Hypothalamus (tissue), 51 donors: ENCODE results near the gene EXOC6B.

ENCODE experiments used
- DNase-seq, 51 donors: peaks; one replicate each; lab custom pipeline; 2025; lab: John Stamatoyannopoulos, UW

EXOC6B gene

GRCh38 chr2:72193723-72194122 lies 632.1 kb downstream of the EXOC6B start:
- DNase-seq, result no peak

DNA sequence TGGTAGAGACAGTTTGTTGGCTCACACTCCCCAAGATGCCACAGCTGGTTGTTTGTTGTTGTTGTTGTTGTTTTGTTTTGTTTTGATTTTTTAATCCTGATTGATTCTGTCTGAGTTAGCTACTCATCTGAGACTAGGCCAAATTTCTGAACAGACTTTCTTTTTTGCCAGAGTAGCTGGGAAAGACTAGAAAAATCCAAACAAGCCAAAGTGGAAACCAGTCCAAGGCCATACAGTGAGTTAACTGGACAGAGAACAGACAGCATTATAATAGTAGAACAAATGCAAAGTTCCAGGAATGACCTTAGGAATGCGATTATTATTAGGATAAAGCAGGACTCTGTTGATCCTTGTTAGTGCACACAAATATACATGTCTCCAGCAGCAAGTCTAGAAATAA lies 634.4 kb downstream of the EXOC6B start:
- DNase-seq, result no peak

GRCh38 chr2:72185206-72185605 lies 640.6 kb downstream of the EXOC6B start:
- DNase-seq, result no peak

GRCh38 chr2:72183466-72183865 lies 642.4 kb downstream of the EXOC6B start:
- no peak for DNase-seq

DNA sequence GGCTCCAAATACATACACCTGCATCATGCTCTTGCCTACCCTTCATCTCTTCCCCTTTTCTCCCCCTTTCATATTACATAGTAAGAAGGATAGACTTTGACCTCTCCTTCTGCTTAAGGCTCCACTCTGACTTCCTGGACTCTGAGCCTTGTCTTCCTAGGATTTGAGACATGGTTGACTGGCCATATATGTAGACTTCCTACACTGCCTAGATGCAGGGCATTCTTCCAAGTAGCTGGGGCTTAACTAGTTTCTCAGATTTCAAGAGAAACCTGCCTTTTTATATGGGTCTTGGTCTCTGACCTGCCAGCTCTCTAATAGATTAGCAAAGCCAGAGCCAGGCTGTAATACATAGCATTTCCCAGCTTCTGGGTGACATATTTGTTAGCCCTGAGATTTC lies 642.8 kb downstream of the EXOC6B start:
- no peak for DNase-seq

GRCh38 chr2:72182547-72182946 lies 643.3 kb downstream of the EXOC6B start:
- DNase-seq, result no peak

DNA sequence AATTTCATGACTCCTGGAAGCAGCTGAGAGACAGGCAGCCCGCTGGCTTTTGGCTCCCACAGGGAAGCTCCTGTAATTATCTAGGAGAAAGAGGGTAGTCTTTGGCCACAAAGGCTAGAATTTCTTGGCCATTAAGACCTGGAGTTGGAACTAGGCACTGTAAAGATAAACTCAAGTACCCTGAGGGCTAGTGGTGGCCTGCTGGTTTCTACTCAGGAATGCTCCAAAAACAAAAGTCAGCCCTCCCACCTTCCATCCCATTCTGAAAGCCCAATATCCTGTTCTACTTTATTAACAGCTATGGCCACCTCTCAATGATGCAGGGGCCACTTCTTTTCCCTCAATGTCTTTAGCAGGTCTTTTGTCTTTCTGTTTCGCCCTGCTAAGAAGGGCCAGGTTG lies 644.2 kb downstream of the EXOC6B start:
- DNase-seq, result no peak

DNA sequence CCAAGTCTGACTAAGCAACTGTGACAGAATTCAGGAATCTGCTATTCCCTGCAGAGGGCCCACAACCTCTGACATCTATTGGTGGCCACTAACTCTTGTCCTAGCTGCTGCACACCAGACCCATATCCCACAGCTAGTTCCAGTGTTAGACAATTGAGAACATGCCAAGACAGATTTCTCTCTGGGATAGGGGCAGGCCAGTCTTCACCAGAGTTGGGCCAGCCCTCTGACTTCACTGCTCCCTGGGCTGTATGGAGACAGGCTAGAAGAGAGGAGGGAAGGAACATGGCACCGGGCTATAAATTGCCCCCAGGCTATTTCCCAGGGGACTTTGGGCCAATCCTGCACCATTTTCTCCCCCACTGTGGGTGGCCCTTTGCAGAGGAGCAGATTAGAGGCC lies 645.5 kb downstream of the EXOC6B start:
- no peak for DNase-seq

DNA sequence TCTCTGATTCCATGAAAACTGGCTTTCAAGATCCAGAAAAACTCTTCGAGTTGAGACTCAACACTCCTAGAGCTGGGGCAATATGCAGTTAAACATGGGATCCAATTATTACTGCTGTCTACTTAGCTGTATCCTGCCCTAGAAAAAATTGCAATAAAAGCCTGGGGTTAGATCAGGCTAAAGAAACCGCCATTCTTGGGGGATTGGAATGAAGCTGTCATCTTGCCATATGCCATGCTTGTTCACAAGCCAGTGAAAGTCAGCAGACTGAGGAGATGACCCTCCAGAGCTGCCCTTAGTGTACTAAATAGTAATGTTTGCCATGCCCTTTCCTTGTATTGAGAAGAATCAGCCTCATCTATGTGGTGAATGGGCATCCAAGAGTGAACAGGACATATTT lies 647.3 kb downstream of the EXOC6B start:
- no peak for DNase-seq

DNA sequence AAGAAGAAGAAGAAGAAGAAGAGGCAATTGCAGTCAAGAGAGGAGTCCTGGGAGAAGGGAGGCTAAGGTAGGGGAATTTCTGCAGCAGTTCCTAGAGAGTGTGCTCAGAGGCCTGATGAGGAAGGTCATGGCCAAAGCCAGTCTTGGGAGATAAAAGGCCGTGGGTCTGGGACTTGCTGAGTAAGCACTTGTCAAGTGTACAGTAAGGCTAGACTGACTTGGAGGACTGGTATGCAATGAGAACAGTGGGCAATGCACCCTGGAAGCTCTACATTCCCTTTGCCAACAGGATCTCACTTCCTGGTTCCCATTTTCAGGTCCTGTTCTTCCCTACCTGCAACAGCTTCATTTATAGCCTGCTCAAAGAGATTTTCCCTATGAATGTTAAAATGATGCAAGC lies 649.6 kb downstream of the EXOC6B start:
- DNase-seq, result no peak

DNA sequence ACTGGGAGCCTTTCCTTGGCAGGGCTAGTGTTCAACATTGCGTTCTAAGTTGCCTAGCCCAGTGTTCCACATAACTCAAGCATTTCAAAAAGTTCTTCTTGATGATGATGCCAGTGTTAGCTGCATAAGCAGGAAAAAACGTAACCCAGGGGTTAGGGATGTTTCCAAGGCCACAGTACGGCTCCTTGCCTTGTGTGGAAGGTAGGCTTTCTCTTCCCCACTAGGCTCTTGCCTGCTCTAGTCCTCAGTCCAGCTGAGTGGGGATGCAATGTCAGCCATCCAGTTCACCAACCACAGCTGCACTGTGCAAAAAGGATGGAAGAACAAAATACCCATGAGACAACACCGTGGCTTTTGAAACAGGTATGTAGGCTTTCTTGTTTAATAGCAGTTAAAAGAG lies 650.2 kb downstream of the EXOC6B start:
- DNase-seq, result no peak

DNA sequence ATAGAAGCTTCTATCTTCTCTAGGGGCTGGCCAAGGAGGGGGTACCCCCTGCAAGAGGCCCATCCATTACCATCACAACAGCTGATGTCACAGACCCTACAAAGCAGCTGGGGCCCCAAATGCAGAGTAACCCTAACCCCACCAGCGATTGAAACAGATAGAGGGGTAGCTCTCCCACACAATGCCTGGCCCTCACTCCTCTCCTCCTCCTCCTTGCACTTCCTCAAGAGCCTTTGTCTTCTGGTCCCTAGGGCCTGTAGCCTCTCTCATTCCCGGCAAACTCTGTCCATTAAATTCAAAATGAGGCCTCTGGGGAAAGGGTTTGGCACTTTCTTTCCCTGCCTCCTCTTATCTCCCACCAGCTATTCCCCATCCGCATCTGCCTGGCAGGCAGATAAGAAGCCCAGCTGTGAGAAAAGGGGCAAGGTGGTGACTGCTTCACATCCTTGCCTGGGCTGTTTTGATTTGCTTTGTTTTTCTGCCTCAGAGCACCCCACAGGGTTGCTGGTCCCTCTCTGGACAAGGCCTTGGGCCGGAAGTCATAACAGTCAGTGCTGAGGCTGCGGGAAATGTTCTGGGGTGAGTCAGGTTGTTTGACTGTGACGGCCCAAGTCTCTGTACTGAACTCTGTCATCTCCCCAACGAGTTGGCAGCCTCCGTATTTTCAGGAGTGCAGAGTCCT lies 652.1 kb downstream of the EXOC6B start:
- DNase-seq, result no peak

DNA sequence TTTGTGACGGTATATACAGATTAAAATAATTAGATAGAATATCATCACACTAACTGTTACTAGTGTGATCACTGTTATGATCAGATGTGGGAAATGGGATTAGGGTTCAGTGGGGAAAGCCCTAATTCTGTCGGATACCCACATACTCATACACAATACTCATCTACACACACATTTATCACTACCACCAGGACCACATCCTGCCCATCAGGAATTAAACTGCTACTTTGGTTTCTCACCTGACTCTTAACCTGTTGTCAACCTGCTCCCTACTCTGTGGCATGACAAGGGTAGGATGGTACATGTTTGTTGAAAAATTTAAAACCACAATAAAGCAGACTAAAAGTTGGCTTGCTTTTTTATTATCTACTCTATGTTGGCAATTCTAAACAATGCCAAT lies 653.4 kb downstream of the EXOC6B start:
- no peak for DNase-seq

DNA sequence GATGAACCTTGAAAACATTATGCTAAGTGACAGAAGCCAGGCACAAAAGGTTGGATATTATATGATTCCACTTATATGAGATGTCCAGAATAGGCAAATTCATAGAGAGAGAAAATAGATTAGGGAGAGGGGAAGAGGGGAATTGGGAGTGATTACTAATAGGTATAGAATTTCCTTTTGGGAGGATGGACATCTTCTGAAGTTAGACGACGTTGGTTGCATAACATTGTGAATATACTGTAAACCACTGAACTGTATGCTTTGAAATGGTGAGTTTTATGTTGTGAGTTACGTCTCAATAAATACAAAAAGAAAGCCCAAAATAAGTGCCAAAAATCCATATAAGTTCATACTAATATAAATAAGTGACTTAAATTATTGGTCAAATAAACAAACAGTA lies 659.6 kb downstream of the EXOC6B start:
- no peak for DNase-seq

GRCh38 chr2:72165792-72166191 lies 660.0 kb downstream of the EXOC6B start:
- no peak for DNase-seq

- no peak for DNase-seq
Observed at GRCh38 chr2:72162574-72162973, 663.3 kb downstream of the EXOC6B start.

GRCh38 chr2:72159211-72159993 lies 666.4 kb downstream of the EXOC6B start:
- no peak for DNase-seq

GRCh38 chr2:72157871-72158771 lies 667.7 kb downstream of the EXOC6B start:
- DNase-seq, result no peak

DNA sequence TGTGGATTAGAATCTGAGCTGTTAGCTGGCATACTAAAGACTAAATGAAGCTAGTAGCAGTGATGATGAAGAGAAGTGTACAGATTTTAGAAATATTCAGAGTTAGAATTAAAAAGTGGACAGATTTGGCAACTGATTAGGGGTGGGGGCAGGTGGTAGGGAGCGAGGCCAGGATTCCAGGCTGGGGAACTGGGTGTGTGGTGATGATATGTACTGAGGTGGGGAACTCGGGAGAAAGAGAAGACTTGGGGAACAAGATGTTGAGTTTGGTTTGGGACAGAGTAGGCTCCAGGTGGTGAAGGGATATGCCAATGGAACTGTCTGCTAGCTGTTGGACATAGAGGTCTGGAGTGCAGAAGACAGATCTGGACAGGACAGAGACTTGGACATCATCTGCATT lies 669.0 kb downstream of the EXOC6B start:
- no peak for DNase-seq

DNA sequence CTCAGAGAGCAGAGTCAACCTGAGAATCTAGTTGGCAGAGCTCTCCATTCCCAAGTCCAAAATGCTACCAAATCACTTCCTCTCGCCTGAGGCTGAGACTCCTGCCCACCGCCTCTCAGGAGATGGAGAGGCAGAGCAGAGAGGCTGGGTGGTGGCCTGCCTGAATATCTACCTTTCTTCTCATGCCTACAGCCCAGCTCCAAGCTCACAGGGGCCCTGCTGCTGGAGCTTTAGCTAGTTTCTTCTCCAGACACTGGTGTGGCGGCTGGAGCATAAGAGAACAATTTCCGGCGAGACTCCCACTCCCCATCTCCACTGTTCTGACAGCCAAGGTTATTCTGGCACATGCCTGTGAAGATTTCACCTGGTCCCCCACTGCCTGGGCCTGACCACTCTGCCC lies 670.1 kb downstream of the EXOC6B start:
- DNase-seq, result no peak

DNA sequence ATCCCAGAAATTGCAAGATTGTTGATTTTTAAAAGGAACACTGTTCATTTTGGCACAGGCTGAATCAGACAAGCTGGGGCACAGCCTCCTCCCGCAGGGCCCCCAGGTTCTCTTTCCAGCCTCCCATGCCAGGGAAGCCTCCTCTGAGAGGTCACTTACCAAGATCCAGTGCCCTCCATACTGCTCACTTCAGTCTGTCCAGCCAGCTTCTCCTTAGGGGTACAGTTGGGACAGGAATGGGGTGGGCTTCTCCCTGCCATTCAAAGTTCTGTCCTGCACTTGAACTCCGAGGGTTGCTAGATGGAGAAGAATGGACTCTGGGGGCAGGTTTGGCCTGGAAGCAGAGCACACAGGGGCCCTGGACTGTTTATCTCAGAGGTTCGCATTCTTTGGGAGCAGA lies 670.7 kb downstream of the EXOC6B start:
- no peak for DNase-seq
